Dedifferentiated amniotic fluid mesenchymal stem cell (primary cell): ENCODE measurements around the gene CTIF.

ENCODE experiments used
- DNase-seq: peaks from one replicate; pipeline ENCODE4 v3.0.0-alpha.2; 2016; ENCODE audit errors: extremely low spot score

The CTIF gene

GRCh38 chr18:48667276-48668254 lies 128.7 kb downstream of the CTIF start:
- no peak for DNase-seq

- no peak for DNase-seq
Observed at GRCh38 chr18:48668466-48669179, 129.8 kb downstream of the CTIF start.

- DNase-seq = no peak
Observed at GRCh38 chr18:48669180-48669675, 130.4 kb downstream of the CTIF start.

- no peak for DNase-seq
Observed at GRCh38 chr18:48669991-48670750, 131.3 kb downstream of the CTIF start.

DNA sequence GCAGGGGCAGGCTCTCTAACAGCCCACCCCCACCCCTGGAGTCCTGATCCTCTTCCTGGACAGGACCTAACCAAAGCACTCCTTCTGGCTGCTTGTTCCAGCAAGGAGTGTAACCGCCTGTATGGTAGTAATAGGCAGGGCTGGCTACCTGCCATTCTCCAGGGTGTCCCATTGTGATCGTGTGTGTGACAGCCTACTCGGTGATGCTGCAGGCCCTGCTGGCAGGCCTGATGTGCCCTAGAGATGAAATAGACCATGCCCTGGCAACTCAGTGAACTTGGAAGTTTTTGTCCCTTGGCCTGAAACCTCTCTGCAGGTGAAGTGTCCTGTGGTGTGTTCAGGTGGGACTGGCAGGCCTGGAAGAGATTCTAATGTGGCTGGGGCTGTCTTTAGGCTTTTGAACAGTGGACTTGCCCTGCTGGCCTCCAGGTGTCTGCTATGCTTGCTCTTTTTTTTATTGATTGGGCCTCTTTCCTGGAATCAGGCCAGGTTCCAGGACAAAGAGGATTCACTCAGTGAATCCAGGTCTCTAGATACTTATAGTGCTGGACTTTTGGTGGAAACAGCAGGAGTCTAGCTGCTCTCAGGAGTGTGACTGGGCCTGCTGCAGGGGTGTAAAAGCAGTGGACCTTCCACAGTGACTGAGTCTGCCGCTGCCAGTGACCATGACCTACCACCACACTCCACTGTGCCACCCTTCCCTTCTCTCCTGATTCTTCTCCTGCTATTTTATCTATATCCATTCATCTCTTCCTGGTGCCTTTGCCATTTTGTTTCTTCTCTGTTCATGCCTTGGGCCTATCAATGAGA lies 132.1 kb downstream of the CTIF start:
- DNase-seq = no peak

DNA sequence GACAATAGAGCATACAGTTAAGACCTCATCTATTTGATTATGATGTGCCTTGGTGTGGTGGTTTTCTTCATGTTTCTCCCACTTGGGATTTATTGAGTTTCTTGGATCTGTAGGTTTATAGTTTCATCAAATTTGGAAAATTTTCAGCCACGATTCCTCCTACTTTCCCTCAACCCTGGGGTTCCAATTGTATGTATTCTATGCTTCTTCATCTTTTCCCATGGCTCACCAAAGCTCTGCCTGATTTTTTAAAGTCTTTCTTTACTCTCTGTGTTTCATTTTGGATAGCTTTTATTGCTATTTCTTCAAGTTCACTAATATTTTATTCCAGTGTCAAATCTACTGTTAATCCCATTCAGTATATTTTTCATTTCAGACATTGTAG lies 132.7 kb downstream of the CTIF start:
- no peak for DNase-seq

GRCh38 chr18:48672671-48673340 lies 134.0 kb downstream of the CTIF start:
- no peak for DNase-seq

- DNase-seq = no peak
Observed at GRCh38 chr18:48673456-48673852, 134.6 kb downstream of the CTIF start.

DNA sequence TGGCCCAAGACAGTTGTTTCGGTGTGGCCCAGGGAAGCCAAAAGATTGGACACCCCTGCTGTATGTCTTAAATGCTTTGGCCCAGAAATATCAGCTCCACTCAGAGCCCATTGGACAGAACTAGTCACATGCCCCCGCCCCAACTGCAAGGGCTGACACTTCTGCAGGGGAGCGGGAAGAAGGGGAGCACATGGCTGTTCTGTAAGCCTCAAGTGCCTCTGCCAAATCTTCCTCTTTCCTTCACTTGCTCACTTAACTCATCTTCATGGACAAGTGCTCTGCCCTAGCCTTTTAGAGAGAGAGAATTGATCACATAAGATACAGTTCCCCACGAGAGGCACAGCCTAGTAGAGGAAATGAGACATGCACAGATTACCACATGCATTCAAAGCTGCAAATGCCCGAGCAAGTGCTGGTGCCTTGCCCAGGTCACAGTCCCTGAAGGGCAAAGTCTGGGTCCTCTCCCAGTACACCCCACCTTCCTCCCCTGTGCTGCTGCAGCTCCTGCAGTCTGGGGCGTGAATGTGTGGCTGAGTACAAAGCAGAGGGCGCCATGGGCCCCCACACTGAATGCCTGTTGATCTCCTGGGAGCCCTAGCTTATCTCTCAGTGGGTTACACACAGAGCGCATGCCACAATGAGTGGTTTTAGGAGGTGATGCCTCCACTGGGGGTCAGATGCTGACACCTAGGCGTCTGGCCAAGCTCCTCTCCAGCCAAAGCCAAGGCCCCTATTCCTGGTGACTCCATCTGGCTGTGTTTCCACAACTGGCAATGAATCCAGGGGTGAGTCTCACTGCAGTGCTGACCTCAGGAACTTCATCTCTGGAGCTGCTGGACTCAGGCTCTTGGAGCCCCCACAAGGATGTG lies 135.3 kb downstream of the CTIF start:
- no peak for DNase-seq

GRCh38 chr18:48674758-48675351 lies 136.0 kb downstream of the CTIF start:
- no peak for DNase-seq

DNA sequence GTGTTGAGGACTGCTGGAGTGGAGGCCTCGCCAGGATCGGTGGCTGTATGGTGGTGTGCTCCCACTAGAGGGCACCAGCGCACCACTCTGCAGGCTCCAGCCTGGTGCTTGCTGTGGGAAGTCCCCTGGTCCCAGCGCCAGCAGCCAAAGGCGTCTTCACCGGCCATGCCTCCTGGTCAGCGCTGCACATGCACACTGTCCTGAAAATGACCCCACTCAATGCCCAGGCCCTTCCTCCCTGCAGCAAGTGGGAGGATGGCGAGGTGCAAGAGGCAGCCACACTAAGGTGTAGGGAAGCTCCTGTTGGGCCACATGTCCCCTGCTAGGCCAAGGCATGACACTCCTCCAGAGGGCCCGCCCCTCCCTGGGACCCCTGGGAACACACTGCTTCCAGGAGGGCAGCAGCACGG lies 136.5 kb downstream of the CTIF start:
- DNase-seq = peak; percentile 64

- DNase-seq = no peak
Observed at GRCh38 chr18:48675912-48676311, 137.1 kb downstream of the CTIF start.

DNA sequence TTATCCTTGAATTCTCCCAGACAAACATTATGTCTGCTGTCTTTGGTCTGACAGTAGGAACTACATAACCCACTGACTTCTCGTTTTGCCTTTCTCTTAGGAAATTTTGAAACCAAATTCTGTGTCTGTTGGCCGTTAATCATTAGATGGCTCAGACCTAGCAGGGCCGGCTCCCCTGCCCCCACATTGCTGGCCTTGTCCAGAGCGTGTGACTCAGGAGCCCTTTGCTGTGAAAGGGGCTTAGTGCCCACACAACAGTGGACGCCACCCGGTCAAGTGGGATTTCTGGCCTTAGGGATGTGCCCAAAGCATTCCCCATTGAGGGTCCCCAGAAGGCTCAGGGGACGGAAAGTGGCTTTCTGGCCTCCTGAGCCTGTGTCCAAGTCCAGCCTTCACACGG lies 137.5 kb downstream of the CTIF start:
- no peak for DNase-seq

DNA sequence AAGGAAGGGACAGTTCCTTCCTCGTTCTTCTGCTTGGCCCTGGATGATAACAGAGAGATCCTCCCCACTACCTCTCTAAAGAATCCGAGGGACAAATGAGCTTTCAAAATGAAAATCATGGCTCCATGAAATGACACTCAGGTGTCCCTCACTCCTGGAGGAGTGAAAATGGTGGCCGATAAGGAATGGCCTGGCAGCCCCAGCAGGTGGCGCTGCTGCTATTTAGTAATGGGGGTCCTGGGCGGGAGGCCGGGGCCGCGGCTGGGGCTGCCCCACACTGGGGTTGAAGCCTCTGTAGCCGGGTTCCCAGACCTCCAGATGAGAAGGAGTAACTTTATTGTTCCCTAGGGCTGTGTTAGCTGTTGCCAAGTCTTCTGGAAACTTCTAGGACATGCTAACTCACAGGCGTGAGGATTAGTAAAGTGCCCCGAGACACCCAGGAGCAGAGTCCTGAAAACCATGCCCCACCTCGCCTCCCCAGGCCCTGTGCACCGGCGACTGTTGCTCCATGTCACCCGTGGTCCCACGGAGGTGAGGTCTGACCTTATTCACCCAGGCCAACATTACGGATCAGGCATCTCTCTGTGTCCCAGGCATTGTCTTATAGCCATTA lies 138.0 kb downstream of the CTIF start:
- no peak for DNase-seq

- DNase-seq = no peak
Observed at GRCh38 chr18:48678237-48679115, 139.6 kb downstream of the CTIF start.

DNA sequence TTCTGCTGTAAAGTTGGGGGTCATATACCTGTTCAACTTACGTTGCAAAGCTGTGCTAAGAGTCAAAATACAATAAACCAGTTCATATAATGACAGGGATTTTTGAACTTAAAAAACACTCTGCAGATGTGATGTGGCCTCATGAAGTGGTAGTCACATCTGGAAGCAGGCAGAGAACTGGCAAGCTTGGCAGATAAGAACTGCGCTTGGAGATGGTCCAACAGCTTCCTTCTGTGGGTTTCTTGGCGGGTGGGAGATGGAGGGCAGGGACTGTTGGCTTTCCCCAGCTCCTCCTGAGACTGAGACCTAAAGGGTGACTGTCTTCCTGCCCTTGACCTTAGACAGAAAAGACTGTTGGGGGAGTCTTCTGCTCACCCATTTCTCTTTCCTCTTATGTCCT lies 140.4 kb downstream of the CTIF start:
- DNase-seq = no peak

DNA sequence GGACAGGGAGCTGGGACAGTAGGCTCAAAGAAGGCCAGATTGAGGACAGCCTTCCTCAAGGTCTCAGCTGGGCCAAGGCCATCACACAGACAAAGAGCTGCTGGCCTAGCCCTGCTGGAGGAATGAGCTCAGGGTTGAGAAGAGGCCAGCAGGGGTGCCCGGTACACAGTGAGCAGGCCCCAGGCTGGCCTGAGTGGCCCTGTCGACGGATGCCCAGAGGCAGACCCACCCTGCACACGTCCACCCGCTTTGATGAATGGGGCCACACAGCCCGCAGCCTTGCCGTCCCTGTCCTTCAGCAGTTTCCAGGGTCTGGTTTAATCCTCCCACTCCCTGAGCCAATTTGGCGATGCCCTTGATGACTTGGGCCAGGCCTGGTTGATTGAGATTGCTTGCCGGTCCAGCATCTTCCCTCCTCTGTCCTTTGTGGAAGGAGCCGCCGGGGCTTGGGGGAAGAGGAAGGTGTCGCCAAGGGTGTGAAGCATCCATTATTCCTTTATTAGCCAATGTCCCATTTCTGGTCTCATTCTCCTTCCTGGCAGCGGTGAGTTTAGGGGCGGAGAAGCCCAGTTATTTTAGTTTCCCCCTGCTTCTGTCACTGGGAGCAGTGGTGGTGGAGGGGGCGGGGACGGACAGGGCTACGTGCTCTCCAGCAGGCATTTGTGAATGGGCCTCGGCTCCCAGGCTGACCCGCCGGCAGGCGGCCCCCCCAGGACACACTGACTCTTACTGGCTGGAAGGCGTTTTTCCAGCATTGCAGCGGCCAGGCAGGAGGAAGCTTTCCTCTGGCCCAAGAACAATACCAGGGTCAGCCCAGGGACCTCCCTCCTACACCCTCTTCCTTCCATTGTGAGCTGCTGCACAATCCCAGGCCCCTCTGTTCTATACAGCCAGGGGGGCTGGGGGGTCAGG lies 141.8 kb downstream of the CTIF start:
- DNase-seq = no peak
